ENCODE results near the gene JPH3.
"Not testable (repeated sequence)": the region's sequence is repeated elsewhere in the genome, so short reads cannot be mapped to it uniquely, and the experiment has no call there.

The JPH3 gene

DNA sequence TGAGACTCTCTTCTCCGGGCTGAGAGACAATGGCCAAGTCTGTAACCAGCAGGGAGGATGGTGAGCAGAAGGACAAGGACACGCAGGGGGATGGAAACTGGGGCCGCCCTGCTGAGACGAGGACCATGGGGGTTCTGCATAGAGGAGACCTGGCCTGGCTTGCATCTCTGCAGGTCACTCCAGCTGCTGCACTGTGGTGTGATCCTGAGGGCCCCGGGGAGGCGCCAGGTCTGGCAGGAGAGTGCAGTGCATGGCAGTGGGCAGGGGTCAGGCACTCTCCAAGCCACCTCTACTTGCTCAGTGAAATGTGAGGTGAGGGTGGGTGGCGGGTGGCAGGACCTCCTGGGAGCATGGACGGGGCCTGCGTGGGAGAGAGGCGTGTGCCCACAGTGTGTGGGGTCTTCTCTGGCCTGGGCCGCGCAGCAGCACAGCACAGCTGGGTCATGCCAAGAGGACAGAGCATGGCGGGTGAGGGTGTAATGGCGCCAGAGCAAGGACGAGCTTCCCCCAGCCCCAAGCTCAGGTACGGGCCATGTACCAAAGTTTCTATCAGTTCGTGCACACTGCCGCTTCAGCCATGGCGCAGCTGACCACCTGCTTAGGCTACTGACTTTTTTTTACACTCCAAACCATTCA lies 120.4 kb downstream of the JPH3 start:
- DNase-seq: no peak

- DNase-seq: no peak
Measured at GRCh38 chr16:87723226-87723623, 120.9 kb downstream of the JPH3 start.

- no peak for DNase-seq
Measured at GRCh38 chr16:87724490-87725291, 122.4 kb downstream of the JPH3 start.

DNA sequence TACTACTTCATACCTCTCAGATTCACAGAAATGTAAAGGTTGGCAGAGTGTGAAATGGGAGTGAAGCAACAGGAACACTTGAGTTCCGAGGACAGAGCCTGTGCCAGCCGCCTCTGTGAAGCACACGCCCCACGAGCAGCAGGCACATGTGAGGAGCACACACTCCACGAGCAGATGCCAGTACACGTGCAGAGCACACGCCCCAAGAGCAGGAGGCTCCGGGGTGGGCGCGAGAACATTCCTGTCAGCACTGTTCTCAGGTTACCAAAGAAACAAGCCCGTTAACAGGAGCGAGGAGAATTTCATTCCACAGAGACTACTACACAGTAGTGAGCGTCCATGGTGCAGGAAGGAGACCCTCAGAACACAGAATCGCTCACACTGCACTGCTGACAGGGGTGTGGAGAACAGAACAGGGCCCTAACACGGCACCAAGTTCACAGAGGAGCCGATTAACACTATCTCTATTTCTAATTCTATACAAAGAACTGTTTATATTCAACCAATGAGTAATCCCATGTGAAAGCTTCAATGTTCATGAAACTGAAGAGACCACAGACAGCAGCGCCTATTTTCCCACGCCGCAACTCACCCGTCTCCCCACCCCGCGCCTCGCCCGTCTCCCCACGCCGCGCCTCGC lies 123.4 kb downstream of the JPH3 start:
- DNase-seq: no peak

GRCh38 chr16:87726577-87726976 lies 124.3 kb downstream of the JPH3 start:
- not testable (repeated sequence) for DNase-seq

DNA sequence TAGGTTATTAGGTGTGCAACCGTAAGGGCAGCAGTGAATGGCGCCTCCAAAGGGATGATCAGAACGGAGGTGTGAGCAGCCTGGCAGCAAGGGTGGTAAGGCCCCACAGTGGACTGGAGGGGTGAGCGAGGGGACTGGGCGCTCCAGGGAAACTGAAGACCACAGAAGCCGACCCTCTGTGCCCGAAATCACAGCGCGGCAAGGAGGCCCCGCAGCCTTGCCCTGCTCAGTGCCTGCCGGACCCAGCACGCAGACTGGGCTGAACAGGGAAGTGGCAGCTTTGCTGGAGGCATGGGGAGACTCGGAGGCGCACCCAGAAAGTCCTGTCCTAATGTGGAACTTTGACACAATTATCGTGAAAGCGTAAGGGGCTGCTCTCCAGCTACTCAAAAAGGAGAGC lies 125.0 kb downstream of the JPH3 start:
- DNase-seq: no peak

DNA sequence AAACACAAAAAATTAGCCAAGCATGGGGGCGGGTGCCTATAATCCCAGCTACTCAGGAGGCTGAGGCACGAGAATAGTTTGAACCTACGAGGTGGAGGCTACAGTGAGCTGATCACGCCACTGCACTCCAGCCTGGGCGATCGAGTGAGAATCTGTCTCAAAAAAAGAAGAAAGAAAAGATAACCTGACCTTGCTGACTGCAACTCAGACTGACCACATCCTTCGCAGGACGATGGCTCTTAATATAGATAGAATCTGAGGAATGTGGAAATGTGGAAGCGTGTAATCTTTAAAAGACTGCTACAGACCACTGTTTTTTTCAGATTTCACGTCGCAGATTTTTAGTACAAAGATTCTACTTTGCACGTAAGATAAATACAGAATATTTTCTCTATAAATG lies 125.7 kb downstream of the JPH3 start:
- DNase-seq: no peak

DNA sequence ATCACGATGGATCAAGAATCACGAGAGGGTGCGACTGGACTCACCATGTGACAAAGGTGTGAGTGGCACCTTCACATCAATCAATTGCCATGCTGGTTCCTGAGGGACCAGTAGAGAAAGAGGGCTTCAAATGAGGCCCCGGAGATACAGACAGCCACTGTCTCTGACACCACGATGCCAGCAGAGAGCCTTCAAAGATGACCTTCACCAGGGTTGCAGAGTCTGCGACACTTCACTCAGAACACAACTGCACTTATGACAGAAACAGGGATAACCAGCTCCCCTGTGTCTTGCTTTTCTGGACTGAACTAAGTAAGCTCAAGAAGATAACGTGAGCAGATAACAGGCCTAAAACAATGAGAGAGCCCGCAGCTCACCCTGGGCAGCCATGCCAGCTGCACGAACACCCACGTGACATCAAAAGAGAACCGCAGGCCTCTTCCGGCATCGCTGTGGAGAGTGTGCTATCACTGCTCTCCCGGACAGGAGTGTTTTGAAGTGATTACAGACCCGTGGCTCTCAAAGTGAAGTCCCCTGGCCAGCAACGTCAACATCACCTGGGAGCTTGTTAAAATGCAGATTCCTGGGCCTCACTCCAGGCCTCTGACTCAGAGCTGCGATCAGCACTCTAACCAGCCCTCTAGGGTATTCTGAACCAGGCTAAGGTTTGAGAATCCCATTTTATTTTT lies 127.1 kb downstream of the JPH3 start:
- DNase-seq: no peak

GRCh38 chr16:87731607-87732006 lies 129.3 kb downstream of the JPH3 start:
- no peak for DNase-seq

GRCh38 chr16:87733190-87733589 lies 130.9 kb downstream of the JPH3 start:
- no peak for DNase-seq

DNA sequence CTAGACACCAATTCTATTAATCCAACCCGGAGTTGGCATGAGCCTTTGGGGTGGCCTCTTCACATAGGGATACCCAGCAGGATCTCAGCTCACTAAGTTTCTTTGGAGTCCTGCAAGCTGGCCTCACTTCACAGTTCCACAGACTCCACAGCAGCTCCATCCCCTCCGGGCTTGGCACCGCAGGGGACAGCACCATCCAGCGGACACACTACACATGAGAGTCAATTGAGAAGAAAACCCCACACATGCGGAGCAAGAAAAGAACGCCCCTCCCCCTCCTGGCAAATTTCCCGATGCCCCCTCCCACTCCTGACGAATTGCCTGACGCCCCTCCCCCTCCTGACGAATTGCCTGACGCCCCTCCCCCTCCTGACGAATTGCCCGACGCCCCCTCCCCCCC lies 132.3 kb downstream of the JPH3 start:
- DNase-seq: no peak

GRCh38 chr16:87735270-87736007 lies 133.1 kb downstream of the JPH3 start:
- DNase-seq: no peak

DNA sequence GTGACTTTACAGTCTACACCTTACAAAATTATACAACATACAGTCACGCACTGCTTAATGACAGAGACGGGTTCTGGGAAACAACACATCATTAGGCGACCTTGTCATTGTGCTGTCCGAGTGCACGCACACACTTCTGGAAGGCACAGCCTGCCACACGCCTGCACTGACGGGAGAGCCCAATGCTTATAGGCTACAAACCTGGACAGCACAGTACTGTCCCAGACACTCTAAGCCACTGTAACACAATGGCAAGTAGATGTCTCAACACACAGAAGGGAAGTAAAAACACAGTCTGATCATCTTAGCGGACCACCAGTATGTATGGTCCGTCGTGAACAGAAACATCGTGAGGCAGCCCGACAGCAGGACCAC lies 133.7 kb downstream of the JPH3 start:
- DNase-seq: no peak

DNA sequence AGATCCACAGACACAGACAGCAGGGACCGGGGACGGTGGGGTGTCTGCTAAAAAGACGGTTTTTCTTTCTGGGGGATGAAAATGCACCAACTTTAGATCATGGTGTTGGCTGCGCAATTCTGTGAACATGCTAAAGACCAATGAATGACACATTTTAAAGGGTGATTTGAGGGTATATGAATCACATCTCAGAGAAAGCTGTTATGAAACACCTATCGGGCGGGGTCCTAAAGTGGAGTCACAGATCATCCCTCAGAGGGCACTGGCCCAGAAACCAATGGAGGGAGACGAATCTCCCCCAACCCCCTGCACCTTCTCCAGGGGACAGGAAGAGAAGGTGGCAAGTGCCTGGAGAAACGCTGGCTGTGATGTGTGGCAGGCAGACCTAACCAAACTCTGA lies 137.5 kb downstream of the JPH3 start:
- DNase-seq: no peak

DNA sequence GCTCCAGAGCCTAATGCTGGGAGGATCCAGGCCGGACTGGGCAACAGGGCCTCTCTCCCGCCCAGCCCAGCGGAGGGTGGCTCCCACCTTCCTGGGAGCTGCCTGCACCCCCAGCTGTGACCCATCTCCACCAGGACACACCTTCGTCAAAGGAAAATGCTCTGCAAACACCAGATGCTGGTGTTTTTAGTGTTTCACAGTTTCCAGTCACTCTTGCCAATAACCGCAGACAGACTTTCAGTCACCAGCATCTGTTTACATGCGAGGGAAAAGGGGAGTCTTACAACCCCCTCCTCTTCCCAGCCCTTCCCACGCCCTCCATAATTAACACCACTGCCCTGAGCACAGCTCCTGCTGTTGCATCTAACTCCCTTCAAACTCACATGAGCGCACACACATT lies 138.1 kb downstream of the JPH3 start:
- DNase-seq: no peak

DNA sequence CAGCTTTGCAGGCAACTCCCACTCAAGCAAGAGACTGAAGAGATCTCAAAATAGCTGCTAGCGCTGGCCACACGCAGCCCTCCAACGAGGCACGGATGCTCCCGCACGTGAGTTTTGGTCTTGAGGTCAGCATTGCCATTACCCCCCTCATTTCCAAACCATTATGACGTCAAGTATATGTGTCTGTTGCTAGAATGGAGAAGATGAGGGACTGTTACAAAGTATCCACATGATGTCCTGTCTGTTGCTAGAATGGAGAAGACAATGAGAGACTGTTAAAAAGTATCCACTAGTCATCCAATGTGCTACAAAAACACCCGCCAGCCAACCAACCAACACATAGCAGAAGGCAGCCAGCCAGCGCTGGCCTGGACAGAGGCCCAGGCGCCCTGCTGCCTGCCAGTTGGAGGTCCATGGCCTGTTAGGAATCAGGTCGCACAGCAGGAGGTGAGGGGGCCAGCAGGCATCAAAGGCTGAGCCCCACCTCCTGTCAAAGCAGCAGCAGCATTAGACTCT lies 138.7 kb downstream of the JPH3 start:
- no peak for DNase-seq

DNA sequence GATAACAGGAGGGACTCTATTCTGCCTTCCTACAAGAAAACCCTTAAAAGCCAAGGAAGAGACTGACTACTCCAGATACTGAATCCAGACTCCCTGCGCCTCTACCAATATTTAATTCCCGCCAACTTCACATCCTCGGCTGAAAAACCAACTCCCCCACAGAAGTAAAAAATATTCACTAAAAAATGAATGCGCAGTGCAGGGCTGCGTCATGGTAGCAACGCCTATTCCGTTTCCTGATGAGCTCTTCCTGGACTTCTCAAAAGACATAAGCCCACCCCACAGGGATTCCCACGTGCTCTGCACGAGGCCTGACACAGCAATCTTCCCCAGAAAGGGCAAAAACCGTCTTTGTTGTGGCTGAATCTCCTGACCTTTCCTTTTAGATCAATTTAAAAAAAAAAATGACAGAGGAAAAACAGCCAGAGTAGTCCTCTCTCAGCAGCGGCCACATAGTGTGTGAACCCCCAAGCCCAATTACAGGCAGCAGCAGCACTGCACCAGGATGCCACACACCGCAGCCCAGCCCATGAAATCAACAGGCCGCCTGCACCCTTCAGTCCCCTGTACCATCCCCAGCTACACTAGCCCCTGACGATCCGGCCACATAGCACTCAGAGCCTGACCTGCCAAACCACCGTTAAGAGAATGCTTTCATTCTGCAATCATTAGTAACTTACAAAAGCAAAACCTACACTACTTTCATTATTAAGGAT lies 139.6 kb downstream of the JPH3 start:
- no peak for DNase-seq

DNA sequence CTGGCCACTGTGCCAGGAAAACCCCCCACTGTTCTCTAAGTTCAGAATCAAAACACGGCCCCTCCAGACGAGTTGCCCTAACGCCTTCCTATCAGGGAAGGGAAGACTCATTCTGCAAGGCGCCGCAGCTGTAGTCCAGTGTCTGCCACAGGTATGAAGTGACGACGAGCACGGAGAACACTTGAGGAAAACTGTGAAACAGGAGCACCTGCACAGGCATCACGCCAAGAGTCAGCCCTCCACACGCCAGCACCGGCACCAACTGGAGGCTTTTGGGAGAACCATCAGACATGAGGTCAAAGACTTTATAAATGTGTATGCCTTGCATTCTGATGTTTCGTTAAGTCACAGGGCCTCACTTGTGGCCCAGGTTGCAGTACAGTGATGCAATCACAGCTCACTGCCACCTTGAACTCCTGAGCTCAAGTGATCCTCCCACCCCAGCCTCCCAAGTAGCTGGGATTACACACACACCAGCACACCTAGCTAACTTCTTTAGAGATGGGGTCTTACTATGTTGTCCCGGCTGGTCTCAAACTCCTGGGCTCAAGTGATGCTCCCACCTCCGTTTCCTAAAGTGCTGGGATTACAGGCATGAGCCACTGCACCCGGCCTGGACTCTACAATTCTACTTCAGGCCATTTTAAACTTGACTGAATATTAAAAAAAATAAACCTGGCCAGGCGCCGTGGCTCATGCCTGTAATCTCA lies 140.6 kb downstream of the JPH3 start:
- DNase-seq: no peak

- DNase-seq: no peak
Measured at GRCh38 chr16:87744750-87745514, 142.6 kb downstream of the JPH3 start.

DNA sequence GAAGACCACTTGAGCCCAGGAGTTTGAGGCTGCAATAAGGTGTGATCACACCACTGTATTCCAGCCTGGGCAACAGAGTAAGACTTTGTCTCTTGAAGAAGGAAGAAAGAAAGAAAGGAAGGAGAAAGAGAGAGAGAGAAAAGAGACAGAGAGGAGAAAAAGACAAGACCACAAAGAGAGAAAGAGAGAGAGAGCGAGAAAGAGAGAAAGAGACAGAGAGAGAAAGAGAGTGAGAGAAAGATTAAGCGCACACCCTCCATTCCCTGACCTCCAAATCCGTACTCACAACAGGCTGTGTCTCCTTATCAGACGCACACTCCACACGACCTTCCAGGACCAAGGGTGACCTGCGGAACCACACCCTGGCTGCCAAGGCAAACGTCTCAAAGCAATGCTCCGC lies 143.9 kb downstream of the JPH3 start:
- DNase-seq: no peak
